ENCODE results near the gene BICRA. TPM values are rescaled to one million over a fixed set of nuclear protein-coding genes. Genes with fewer than 3 reads are reported as not detected.

Gene BICRA
- polyA plus RNA-seq, 1 of the 3 experiments (the other 2 are of a cell fraction) = 1.4 TPM

GRCh38 chr19:47609906-47610894 is 1.3 kb downstream of the BICRA start (continued):
- TF ChIP-seq, protein P1, sequence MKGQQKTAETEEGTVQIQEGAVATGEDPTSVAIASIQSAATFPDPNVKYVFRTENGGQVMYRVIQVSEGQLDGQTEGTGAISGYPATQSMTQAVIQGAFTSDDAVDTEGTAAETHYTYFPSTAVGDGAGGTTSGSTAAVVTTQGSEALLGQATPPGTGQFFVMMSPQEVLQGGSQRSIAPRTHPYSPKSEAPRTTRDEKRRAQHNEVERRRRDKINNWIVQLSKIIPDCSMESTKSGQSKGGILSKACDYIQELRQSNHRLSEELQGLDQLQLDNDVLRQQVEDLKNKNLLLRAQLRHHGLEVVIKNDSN (IDR thresholded peaks at IDR 0.05; ENCODE audit: borderline replicate concordance, low read depth) = no peak
- TF ChIP-seq RXRA (IDR thresholded peaks at IDR 0.05; ENCODE audit: borderline replicate concordance, low read depth) (no peak), REST (IDR thresholded peaks at IDR 0.05; ENCODE audit: low read depth, low read length) (no peak), EZH2phosphoT487 (IDR thresholded peaks at IDR 0.05; ENCODE audit: borderline replicate concordance, low read depth) (no peak)

DNA sequence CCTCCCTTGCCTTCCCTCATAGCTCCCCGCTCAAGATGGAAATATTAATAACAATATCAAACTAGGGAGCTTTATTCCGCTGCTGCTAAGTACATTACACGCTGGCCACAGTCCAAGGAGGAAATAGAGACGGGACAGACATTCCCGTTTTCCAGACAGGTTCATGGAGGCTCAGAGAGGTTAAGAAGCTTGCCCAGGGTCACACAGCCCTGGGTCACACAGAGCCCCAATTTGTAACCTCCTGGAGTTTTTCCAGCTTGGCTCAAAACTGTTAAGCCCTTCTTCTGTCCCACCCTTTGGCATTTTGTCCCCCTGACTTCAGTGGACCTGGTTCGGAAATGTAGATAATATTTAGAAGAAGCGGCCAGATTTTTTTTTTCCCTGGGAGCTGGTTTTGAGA is 2.0 kb downstream of the BICRA start:
- ChIA-PET CTCF (interaction anchor here (1.2 to 5.0 kb wide), 5 partner anchors 11 to 174 kb away, joined by 3 to 36 read pairs (median 9); no protein-coding TSS in a partner anchor), POLR2A (interaction anchor here (1.2 to 1.4 kb wide), 2 partner anchors 10 to 96 kb away, joined by 3 to 8 read pairs; no protein-coding TSS in a partner anchor)
- Histone ChIP-seq H4K20me1 (ENCODE audit: insufficient read depth) (peaks cover 36% of the 10 kb centered on the region), H3K27ac (ENCODE audit: low read depth in 2 of 2, low read length in 1 of 2) (peak overlapping the region; percentile 2 to 81; a peak in 1 of 4 replicates), H3F3A (replicated peaks; ENCODE audit: insufficient read depth) (peaks cover 23% of the 10 kb centered on the region), H3K4me3 (ENCODE audit: low read depth in 2 of 2, low read length in 1 of 2) (peak overlapping the region; percentile 77 to 87), H3K36me3 (replicated peaks in 1 of 2; ENCODE audit: control insufficient read depth in 1 of 2, insufficient read depth in 2 of 2, low read length in 1 of 2) (no peaks in the 10 kb centered on the region), H3K9me3 (no peaks in the 10 kb centered on the region), H3K4me1 (ENCODE audit: control insufficient read depth in 1 of 2, insufficient read depth in 2 of 2, low read depth in 1 of 2, low read length in 1 of 2) (peaks cover 27 to 29% of the 10 kb centered on the region in 2 experiments; a peak in 2 of 4 replicates), H2AFZ (ENCODE audit: low read depth) (no peak overlapping the region), H3K79me2 (ENCODE audit: insufficient read depth) (peaks cover 90% of the 10 kb centered on the region), H3K9ac (peak overlapping the region; percentile 88; the same call in 1 of the 2 replicates), H3K9me2 (no peaks in the 10 kb centered on the region), H3K27me3 (ENCODE audit: insufficient read depth) (no peaks in the 10 kb centered on the region), H3K4me2 (peak overlapping the region; percentile 96)
- WGBS (ENCODE audit: low lambda C conversion rate) = 73% methylated on average over 7 of the region's 7 CpGs
- TF ChIP-seq RCOR1 (IDR thresholded peaks at IDR 0.05; ENCODE audit: low read length) = no peak
- no peak for TF ChIP-seq GATA2 (CRISPR knock-in tag; IDR thresholded peaks at IDR 0.05)
- TF ChIP-seq MEF2A (IDR thresholded peaks at IDR 0.05; ENCODE audit: borderline replicate concordance, low read depth) = no peak
- TF ChIP-seq, protein P2, sequence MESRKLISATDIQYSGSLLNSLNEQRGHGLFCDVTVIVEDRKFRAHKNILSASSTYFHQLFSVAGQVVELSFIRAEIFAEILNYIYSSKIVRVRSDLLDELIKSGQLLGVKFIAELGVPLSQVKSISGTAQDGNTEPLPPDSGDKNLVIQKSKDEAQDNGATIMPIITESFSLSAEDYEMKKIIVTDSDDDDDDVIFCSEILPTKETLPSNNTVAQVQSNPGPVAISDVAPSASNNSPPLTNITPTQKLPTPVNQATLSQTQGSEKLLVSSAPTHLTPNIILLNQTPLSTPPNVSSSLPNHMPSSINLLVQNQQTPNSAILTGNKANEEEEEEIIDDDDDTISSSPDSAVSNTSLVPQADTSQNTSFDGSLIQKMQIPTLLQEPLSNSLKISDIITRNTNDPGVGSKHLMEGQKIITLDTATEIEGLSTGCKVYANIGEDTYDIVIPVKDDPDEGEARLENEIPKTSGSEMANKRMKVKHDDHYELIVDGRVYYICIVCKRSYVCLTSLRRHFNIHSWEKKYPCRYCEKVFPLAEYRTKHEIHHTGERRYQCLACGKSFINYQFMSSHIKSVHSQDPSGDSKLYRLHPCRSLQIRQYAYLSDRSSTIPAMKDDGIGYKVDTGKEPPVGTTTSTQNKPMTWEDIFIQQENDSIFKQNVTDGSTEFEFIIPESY (IDR thresholded peaks at IDR 0.05; ENCODE audit: borderline replicate concordance, low read depth) = no peak
- TF ChIP-seq, protein P3, sequence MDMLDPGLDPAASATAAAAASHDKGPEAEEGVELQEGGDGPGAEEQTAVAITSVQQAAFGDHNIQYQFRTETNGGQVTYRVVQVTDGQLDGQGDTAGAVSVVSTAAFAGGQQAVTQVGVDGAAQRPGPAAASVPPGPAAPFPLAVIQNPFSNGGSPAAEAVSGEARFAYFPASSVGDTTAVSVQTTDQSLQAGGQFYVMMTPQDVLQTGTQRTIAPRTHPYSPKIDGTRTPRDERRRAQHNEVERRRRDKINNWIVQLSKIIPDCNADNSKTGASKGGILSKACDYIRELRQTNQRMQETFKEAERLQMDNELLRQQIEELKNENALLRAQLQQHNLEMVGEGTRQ (IDR thresholded peaks at IDR 0.05; ENCODE audit: borderline replicate concordance, low read depth, low read length) = no peak
- DNase-seq = no peak

Measured in SK-N-SH (cell line).